HG03457 (cell line): ENCODE measurements around the gene LDB3.

Source experiments
- ATAC-seq: cut with Tn5 transposase; IDR thresholded peaks from one replicate; pipeline ENCODE4 v1.9.1; 2021; ENCODE audit warnings: moderate number of reproducible peaks; ENCODE audit not compliant: unreplicated experiment

The LDB3 gene

DNA sequence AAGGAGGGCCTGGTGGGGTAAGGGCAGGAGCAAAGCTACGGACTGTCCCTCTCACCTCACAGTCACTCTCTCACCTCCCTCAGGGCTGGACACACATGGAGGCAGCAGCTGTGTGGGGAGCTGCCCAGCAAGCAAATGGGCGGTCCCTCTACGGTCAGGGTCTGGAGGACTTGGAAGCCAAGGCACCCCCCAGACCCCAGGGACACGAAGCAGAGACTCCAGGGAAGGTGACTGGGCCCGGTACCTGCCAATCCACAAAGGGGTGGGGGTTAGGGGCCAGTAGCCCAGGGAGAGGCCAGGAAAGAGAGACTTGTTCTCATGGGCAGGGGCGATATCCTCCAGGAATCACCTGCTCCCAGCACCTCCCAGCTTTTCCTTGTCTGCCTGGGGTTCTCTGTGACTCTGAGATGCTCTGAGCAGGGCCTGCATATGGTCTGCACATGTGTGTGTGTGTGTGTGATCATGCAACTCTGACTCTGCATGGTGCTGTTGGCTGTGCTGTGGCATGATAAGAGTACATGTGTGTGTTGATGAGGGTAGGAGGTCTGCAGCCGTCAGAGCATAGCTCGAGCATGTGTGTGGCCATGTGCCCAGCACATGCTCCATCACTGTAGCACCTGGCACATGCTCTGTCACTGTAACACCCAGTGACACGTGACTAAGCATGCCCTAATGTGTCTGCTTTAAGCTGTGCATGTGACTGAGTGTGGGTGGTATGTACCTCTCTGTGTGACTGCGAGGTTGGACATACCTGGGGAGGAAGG lies 4.6 kb upstream of the LDB3 start:
- no peak for ATAC-seq

DNA sequence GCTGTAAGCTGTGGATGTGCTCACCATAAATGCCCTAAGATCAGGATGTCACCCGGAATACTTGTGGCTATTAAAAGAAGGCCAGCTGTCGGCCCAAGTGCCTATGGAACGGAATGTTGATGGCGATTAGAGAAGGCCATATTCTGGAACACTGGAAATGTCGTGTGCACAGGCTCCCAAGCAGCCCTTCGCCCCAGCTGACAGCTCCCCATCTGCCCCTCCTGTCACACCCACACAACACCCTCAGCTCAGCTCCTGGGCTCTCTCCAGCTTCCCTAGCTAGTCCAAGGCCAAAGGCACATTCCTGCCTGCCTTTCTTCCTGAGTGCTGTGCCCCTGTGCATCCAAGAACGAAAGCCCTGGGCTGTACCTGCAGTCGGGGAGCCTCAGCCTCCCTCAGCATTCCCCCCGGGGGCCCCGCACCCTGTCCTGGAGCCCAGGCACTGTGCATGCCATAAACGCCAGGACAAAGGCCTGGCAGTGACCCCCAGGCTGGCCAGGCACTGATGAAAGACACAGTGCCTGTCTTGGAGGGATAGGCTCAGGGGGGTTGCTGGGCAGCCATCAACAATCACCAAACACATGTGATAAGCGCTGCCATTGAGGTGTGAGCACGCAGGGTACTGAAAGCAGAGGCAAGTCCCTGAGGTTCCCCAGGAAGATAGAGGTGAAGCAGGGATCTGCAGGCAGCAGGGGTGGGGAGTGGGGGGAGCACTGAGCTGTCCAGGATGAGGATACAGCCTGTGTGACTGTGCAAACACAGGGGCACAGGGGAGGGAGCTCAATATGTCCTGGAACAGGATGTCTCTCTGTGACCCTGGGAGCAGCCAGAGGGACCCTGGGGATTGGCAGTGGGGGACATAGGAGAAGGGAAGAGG lies 3.7 kb upstream of the LDB3 start:
- no peak for ATAC-seq

DNA sequence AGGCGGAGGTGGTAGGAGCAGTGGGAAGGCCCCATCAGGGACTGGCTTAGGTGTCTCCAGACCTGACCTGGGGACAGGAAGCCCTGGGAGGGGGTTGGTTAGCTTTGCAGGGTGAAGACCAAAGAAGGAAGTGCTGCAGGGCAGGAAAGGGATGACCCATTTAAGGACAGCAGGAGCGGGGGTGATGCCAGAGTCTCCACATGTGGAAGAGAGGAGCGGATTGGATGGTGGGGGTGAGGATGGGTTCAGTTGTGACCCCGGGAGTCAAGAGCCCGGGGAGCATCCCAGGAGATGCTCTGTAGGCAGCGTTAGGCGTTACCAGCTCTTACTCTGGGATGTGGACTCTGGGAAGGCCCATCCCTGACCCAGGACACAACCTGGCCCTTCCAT lies 3.1 kb upstream of the LDB3 start:
- no peak for ATAC-seq

DNA sequence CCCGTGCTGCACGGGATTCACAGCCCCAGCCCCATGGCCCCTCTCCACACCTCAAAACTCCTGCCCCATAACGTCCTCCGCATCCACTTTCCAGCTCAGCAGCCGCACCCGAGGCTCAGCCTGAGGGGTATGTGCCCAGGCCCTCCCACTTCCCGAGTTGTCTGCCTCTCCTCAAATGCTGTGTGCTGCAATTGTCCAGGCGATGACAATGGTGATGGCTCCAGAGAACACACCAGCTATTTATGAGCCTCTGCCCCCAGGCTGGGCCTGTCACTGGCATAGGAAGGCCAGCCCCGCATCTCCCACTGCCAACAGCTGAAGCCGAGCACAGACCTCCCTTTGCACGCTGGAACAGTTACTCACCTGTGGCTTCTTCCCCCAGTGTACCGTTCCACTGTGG lies 2.4 kb upstream of the LDB3 start:
- ATAC-seq, result no peak

DNA sequence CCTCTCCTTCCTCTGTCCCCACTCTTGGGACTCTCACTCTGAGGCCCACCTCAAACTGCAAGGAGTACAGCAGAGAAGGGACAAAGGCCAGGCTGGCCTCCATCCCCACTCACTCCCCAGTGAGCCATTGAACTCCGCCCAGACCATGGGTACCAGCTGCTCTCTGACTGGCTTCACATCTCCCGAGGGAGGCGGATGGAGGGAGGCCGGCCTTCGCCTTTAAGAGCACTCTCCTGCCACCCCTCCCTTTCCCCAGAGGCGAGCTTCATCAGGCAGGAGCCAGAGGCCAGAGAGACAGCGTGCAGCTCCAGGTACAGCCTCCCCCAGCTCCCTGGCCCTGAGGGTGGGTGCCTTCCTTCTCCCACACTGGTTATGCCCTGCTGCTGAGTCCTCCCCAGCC lies 1.8 kb upstream of the LDB3 start:
- no peak for ATAC-seq

DNA sequence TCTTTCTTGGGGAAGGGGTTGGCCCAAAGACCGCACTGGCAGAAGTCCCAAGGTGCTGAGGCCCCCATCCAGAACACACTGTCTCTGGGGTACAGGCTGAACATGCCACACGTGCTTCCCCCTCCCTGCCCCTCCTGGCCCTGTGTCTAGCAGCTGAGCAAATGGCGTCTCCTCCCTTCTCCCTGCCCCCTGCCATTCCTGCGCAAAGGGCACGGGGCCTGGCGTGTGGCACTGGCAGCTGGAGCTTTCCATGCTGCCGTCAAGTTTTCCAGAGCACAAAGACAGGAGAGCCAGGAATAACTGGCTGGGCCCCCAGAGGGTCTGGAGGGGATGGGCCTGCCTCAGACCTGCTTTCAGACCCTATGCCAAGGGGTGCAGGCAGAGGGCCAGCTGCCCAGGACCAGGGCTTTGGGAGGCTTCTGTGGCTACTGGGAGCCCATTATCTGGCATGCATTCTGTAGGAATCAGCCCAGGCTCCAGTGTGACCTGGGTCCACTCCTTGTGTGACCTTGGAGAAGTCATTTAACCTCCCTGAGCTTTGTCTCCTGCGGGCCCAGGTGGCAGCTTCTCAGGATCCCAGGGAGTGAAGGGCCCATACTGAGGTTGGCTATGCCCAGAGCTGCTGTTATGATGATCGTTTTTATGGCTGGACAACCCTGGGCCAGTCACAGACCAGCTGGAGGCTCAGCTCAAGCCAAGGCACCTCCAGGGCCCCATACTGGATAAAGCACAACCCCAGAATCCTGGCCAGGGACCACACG lies 710 bp upstream of the LDB3 start:
- ATAC-seq, result no peak

DNA sequence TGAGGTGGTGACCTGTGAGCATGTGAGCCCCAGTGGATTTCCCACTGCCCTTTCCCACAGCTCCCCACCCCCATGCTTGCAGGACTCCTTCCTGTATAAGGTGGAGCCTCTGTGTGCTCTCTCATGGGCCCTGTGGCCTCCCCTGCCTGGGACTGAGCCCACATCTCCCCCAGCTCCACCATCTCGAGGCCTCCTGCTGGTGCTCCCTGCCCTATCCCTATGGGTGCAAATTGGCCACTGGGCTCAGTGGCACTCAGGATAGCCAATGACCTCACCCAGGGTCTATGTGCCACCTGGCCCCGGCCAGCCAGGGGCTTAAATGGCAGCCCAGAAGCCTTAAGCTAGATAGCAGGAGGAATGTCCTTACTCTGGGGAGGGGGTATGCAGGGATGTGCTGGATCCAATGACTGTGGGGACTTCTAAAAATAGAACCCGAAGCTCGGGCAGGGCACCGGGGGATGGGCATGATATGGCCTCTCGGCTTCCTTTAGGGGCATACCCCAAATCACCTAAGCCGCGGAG lies 2.0 kb downstream of the LDB3 start:
- no peak for ATAC-seq

DNA sequence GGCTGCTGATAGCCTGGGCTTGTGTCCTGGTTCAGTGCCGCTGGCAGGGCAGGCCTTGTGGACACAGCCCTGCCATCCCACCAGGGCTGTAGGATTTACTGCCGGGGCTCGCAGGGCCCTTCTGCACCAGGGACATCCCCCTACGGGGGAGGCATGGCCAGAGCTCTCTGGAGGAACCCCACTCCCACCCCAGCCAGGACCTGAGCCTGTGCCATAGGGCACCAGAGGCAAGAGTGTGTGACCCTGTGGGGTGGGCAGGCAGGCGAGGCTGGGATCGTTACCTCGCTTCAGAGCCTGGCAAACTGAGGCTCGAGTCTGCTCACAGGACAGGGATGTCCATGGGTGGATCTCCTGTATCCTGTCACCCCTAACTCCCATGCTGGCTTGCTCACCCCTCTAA lies 2.6 kb downstream of the LDB3 start:
- ATAC-seq, result no peak

DNA sequence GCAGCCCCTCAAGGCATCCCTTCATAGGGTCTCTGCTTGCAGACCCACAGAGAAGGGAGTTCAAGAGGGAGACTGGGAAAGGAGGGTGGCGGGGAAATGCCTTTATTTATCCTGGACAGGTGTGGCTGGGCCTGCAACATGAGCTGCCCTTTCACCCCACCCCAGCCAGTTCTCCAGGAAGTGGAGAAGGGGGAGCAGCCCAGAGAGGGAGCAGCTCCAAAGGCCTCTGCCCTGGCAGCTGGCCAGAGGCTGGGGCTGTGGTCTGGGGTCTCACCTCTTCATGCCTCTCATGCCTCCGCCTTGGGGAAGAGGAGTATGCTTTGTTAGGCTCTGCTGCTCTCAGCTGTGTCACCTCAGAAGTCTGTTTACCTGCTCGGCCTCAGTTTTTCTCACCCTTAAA lies 3.1 kb downstream of the LDB3 start:
- ATAC-seq, result no peak

DNA sequence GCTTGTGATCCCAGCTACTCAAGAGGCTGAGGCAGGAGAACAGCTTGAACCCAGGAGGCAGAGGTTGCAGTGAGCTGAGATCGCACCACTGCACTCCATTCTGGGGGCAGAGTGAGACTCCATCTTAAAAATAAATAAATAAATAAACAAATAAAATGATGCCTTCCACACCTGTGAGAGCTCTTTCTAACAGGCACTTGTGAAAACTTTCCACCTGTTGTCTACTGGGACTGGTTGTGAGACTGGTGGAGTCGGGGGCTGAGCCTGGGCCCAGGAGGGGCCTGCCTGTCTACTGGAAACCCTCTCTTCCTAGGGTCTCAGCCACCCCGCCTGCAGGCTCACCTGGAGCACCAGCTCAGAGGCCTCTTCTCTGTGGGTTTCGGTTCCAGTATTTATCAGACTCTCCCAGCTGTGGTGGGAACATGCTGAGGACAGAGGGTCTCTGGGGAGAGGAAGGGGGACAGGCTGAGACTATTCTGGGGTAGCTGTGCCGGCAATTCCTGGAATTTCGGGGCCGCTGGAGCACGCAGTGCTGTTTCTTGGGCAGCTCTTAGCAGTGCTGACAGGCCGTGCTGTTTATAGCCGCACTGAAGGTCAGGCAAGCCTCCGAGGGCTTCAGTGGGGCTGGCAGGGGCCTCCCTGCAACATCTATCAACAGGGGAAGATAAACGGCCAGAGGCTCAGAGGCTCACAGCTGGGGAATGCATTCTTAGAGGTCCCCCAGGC lies 3.8 kb downstream of the LDB3 start:
- ATAC-seq, result no peak

DNA sequence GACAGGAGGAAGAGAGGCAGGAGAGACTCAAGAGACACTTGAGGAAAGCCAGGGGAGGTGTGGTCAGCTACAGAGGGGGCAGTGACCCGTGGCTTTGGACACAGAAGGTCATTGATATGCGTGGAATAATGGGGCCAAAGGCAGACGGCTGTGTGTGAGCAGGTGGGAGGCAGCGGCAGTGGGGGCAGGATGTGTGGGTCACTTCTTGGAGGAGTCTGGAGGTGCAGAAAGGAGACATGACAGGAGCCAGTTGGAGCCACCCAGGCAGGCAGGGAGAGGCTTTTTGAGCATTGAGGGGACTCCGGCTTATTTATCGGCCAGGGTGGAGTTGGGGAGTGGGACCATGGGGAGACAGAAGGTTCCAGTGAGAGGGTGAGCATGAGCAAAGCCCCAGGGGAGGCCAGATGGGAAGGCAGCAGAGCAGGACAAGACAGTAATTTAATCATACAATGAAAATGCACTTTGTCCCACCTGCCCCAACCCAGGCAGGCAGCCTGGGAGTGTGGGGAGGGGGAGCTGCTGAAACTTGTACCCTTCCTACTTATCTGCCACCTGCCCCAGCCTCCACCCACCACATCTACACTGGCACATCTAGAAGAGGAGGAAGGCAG lies 5.0 kb downstream of the LDB3 start:
- ATAC-seq, result no peak

DNA sequence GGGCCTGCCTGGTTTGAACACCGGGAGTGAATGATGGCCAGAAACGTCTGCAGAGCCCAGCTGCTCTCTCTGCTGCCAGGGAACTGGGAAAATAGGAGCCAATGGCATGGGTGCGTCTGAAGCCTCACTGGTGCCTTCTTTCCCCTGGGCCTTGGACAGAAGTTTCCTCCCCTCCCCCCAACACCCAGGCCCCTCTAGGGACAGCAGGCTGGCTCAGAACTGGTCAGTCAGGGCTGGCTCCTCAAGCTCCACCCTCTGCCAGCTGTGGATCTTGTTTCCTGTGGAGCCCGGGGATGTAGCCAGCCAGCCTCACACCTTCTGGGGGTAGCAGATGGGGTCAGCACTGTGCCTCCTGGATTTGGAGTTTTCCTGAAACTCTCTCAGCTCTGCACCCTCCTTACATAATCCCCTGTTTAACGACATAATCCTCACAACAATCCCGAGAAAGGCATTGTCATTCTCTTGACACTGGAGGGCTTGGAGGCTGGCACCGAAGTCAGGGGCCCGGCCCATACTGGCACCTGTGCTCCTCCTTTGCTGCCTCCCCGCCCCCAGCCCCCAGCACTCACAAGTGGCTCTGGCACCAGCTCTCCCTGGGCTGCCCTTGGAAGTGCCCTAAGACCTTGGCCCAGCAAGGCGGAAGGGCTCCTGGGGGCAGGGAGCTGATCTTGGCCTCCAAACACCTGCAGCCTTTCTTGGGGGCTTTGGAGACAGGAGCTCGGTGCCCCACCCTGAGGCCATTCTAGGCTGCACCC lies 5.7 kb downstream of the LDB3 start:
- ATAC-seq, result no peak

DNA sequence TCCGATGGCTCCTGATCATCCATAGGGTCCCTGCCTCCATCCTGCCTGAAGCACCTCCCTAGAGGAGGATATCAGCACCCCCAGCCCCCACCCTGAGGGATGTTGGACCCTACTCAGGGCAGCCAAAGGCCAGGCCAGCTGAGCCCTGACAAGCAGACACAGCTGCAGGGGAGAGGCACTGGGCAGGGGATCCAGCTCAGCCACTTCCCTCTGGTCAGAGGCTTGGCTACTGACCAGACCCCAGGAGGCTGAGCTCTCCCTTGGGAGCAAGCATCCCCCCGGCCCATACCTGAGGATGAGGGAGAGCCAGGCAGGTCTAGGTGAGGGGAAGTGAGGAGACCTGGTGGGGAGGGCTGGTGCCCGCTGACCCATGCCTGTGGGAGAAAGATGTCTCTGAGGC lies 6.6 kb downstream of the LDB3 start:
- no peak for ATAC-seq

DNA sequence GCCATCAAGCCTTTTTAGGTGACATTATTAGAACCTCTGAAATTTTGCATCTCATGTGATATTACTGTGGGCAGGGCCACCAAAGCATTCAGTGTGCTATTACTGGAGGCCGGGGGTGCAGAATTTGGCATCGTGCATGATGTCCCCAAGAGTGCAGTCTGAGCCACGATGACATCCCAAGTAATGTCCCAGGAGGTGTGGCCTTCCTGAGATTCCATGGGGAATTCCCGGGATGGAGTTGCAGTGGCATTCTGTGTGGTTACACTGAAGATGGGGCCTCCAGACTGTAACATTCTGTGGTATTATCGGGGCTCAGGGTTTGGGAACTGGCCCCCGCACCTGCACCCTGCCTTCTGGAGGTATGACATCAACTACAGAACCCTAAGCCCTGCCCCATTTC lies 9.1 kb downstream of the LDB3 start:
- no peak for ATAC-seq

DNA sequence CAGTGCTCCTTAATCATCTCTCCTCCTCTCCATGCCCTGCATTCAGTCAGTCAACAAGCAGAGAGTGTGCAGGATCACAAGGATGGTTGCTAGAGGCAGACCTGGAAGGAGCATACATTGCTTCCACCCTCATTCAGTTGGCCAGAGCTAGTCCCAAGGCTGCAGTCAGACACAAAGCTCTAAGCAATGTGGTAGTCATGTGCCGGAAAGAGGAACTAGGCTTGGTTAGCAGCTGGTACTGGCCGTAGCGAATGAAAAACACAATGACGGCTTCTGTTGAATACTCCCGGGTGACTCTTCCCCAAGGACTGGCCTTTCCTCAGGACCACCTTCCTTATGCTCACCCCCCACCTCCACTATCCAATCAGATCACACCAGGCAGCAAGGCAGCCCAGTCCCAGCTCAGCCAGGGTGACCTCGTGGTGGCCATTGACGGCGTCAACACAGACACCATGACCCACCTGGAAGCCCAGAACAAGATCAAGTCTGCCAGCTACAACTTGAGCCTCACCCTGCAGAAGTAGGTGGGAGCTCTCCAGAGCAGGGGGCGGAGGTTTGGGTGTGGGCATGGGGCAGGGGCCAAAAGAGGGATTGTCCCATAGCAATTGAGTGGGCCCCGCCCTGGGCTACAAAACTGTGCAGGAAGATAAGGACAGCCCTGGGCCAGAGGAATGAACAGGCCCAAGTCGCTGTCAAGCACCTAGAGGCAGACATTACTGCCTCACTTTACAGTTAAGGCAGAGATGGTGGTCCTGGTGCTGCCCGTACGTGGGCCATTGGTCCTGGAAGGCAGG lies 10.9 kb downstream of the LDB3 start:
- ATAC-seq, result no peak

DNA sequence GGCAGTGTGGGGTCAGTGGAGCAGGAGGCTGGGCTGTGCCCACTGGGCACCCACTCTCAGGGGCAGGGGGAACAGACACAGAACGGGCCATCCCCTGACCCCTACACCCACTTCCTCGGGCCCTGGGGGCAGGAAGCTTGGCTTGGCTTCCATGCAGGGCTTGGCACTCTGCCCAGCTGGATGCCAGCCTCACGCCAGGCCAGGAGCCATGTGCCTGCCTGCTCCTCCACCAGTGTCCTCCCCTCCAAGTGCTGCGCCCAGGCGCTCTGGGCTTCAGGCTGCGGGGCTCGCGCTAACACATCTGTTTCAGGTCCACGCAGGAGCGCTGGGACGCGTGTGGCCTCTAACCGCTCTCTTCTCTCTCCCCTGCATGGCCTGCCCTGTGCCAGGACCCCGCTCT lies 12.7 kb downstream of the LDB3 start:
- no peak for ATAC-seq

DNA sequence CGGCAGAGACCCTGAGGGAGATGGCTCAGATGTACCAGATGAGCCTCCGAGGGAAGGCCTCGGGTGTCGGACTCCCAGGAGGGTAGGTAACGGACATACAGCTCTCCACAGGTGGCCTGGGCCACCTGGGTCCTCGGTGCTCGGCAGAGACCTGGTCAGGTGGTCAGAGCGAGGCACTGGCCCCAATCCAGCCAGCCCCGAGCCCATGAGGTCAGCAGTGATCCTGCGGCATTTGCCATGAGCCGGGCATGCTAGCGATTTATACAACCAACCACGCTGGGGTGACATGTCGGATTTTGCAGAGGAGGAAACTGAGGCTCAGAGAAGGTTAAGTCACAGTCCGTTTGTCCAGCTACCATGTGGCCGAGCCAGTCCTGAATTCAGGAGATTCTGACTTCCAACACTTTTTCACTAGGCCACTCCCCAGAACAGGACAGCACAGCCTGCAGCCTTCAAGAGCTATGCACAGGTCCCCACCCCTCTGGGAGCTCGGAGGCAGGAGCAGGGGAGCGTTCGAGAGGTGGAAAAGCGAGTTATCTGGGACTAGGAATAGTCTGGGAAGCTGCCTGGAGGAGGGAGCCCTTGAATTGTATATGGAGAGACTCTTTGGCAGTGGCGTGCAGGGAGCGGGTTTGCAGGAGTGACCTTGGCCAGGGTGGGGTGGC lies 13.5 kb downstream of the LDB3 start:
- ATAC-seq, result no peak

DNA sequence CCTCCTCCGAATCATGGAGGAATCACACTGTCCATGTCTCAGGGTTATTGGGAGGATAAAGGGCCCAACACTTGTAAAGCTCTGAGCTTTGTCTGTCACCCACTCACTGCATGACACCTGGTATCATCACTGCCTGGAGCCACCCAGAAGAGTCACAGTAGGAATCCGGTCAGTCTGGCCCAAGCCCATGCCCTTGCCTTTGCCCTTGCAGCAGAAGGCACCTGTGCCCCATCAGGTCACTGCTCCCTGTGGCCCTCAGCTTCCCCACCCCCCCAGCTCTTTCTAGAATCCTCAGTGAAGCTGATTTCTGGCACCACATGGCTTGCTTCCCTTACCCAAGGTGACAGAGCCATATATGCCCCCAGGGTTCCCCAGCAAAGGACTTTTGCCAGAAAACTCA lies 14.4 kb downstream of the LDB3 start:
- no peak for ATAC-seq
